ENCODE results near the gene PTCD1.

DNA sequence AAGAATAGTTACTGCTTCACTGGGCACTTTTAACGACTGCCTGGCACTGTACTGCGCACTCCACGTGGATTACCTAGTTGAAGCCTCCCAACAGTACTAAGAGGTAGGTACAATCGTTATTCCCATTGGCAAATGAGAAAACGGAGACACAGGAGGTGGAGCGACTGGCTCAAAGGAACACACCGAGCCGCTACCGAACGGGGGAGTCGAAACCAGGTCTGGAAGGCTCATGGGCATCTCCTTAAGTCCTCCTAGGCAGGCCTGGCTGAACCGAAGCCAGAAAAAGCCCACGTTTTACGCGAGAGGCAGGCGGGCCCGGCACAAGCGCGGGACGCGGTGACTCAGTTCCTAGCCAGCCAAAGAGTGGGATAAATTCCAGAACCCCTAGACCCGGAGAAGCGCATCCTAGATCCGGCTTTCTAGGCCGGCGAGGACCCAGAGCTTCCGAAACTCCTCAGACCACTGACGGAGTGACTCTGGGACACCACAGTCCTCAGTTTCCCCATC, 30.7 kb downstream of the PTCD1 start:
- TF ChIP-seq EZH2 (IDR thresholded peaks at IDR 0.05; ENCODE audit: borderline replicate concordance, low read depth, low read length, severe bottlenecking), result no peak
- TF ChIP-seq, protein P1, sequence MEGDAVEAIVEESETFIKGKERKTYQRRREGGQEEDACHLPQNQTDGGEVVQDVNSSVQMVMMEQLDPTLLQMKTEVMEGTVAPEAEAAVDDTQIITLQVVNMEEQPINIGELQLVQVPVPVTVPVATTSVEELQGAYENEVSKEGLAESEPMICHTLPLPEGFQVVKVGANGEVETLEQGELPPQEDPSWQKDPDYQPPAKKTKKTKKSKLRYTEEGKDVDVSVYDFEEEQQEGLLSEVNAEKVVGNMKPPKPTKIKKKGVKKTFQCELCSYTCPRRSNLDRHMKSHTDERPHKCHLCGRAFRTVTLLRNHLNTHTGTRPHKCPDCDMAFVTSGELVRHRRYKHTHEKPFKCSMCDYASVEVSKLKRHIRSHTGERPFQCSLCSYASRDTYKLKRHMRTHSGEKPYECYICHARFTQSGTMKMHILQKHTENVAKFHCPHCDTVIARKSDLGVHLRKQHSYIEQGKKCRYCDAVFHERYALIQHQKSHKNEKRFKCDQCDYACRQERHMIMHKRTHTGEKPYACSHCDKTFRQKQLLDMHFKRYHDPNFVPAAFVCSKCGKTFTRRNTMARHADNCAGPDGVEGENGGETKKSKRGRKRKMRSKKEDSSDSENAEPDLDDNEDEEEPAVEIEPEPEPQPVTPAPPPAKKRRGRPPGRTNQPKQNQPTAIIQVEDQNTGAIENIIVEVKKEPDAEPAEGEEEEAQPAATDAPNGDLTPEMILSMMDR (IDR thresholded peaks at IDR 0.05; ENCODE audit: borderline replicate concordance, extremely low read depth, low read length, poor library complexity, severe bottlenecking), result no peak

All from DND-41 (cell line).